Neuronal stem cell (in vitro differentiated cells): ENCODE measurements around the gene CPM.

ENCODE experiments used
- DNase-seq: peaks from one replicate; pipeline ENCODE4 v3.0.0-alpha.2; 2013; ENCODE audit warnings: low spot score
- H2AFZ ChIP-seq: one replicate; pipeline ENCODE4 v1.6.1; 2013; ENCODE audit warnings: mild to moderate bottlenecking, low read length, inconsistent platforms
- H2AK5ac ChIP-seq: 2 replicates; pipeline ENCODE4 v1.6.1; 2013; ENCODE audit warnings: low read depth, mild to moderate bottlenecking, inconsistent platforms, low read length, moderate library complexity, mixed read lengths
- H2BK120ac ChIP-seq: 2 replicates; pipeline ENCODE4 v1.6.1; 2013; ENCODE audit warnings: low read depth, mild to moderate bottlenecking, inconsistent platforms, low read length, moderate library complexity, mixed read lengths
- H2BK12ac ChIP-seq: one replicate; pipeline ENCODE4 v1.6.1; 2013; ENCODE audit warnings: low read length, inconsistent platforms
- H2BK15ac ChIP-seq: 2 replicates; pipeline ENCODE4 v1.6.1; 2013; ENCODE audit warnings: mild to moderate bottlenecking, low read length, inconsistent platforms, mixed read lengths
- H2BK5ac ChIP-seq: one replicate; pipeline ENCODE4 v1.6.1; 2013; ENCODE audit warnings: inconsistent platforms, mild to moderate bottlenecking, low read length, moderate library complexity
- H3K14ac ChIP-seq: one replicate; pipeline ENCODE4 v1.6.1; 2013; ENCODE audit warnings: low read length, inconsistent platforms
- H3K18ac ChIP-seq: 2 replicates; pipeline ENCODE4 v1.6.1; 2013; ENCODE audit warnings: low read length, inconsistent platforms
- H3K23ac ChIP-seq: 2 replicates; pipeline ENCODE4 v1.6.1; 2013; ENCODE audit warnings: low read depth, mild to moderate bottlenecking, mixed read lengths, low read length, inconsistent platforms; ENCODE audit not compliant: poor library complexity
- H3K27ac ChIP-seq: replicated peaks from 3 replicates; pipeline ENCODE4 v1.5.1; 2013; ENCODE audit warnings: low read length, inconsistent platforms
- H3K27me3 ChIP-seq, 3 experiments: 2 replicates each; pipeline ENCODE4 v1.6.1; 2013; ENCODE audit warnings: low read length in 3 of 3, mild to moderate bottlenecking in 2 of 3, inconsistent platforms in 1 of 3, low read depth in 1 of 3, mixed read lengths in 1 of 3, moderate library complexity in 1 of 3; ENCODE audit not compliant: control insufficient read depth in 3 of 3, insufficient read depth in 3 of 3
- H3K36me3 ChIP-seq, 2 donors: replicated peaks in 1 of 2; 2 replicates each; pipeline ENCODE4 v1.6.1; 2013; ENCODE audit warnings: low read length in 2 of 2; ENCODE audit not compliant: control insufficient read depth in 2 of 2, insufficient read depth in 2 of 2
- H3K4ac ChIP-seq: 2 replicates; pipeline ENCODE4 v1.6.1; 2013; ENCODE audit warnings: inconsistent platforms, mild to moderate bottlenecking, low read length, moderate library complexity
- H3K4me1 ChIP-seq, 2 donors: 1 replicate in 1 of 2; 2 replicates in 1 of 2; pipeline ENCODE4 v1.6.1; 2013; ENCODE audit warnings: low read length in 2 of 2, low read depth in 1 of 2; ENCODE audit not compliant: control insufficient read depth in 2 of 2, insufficient read depth in 1 of 2
- H3K4me2 ChIP-seq: one replicate; pipeline ENCODE4 v1.6.1; 2013; ENCODE audit warnings: mild to moderate bottlenecking, low read length, inconsistent platforms; ENCODE audit not compliant: insufficient read depth, poor library complexity, severe bottlenecking
- H3K4me3 ChIP-seq, 2 donors: 2 replicates each; pipeline ENCODE4 v1.5.1; 2013; ENCODE audit warnings: low read length in 2 of 2, mild to moderate bottlenecking in 2 of 2, inconsistent platforms in 1 of 2, moderate library complexity in 1 of 2
- H3K79me1 ChIP-seq: one replicate; pipeline ENCODE4 v1.6.1; 2013; ENCODE audit warnings: low read depth, mild to moderate bottlenecking, inconsistent platforms, low read length, moderate library complexity
- H3K9ac ChIP-seq: one replicate; pipeline ENCODE4 v1.6.1; 2013; ENCODE audit warnings: mild to moderate bottlenecking, low read depth, low read length, inconsistent platforms; ENCODE audit not compliant: poor library complexity
- H3K9me3 ChIP-seq, 2 donors: replicated peaks in 1 of 2; 2 replicates each; pipeline versions ENCODE3 to v1.6.1; 2013; ENCODE audit warnings: low read length in 2 of 2, mild to moderate bottlenecking in 2 of 2, inconsistent platforms in 1 of 2, low read depth in 1 of 2, mixed read lengths in 1 of 2, moderate library complexity in 1 of 2; ENCODE audit not compliant: control insufficient read depth in 2 of 2, insufficient read depth in 1 of 2
- H4K8ac ChIP-seq: one replicate; pipeline ENCODE4 v1.6.1; 2013; ENCODE audit warnings: low read depth, mild to moderate bottlenecking, inconsistent platforms, low read length, moderate library complexity
- H4K91ac ChIP-seq: one replicate; pipeline ENCODE4 v1.6.1; 2013; ENCODE audit warnings: low read length, low read depth, mild to moderate bottlenecking, inconsistent platforms; ENCODE audit not compliant: poor library complexity
- WGBS, 2 donors: extraction: QIAGEN DNeasy Blood & Tissue Kit; methylation state at CpG; one replicate each; pipeline ENCODE4 v1.1.7; 2013; ENCODE audit warnings: missing lambda C conversion rate in 2 of 2, mixed read lengths in 1 of 2; ENCODE audit not compliant: insufficient read length in 2 of 2, insufficient replicate concordance in 1 of 2; ENCODE audit errors: extremely low coverage in 2 of 2; 5-methylcytosine and 5-hydroxymethylcytosine counted together

The CPM gene

GRCh38 chr12:68827895-68828671 is 104.9 kb downstream of the CPM start:
- no CpG with 5 or more reads among the region's 5 CpGs for WGBS, 2 donors
- Histone ChIP-seq H3K27me3 (no peaks in the 10 kb centered on the region), H3K9ac (no peak overlapping the region), H2AK5ac (no peak overlapping the region), H3K4me3 (no peak overlapping the region), H3K23ac (no peak overlapping the region), H2BK15ac (no peak overlapping the region), H4K91ac (no peak overlapping the region), H3K4me1 (no peaks in the 10 kb centered on the region), H3K14ac (no peak overlapping the region), H3K36me3 (peaks cover 20 to 96% of the 10 kb centered on the region in 2 donors), H3K79me1 (no peaks in the 10 kb centered on the region), H3K27ac (no peak overlapping the region), H2BK120ac (no peak overlapping the region), H3K4me2 (no peak overlapping the region), H3K18ac (no peak overlapping the region), H2BK5ac (no peak overlapping the region), H3K9me3 (no peaks in the 10 kb centered on the region), H2AFZ (no peak overlapping the region), H4K8ac (no peak overlapping the region), H3K4ac (no peak overlapping the region), H2BK12ac (no peak overlapping the region)
- DNase-seq, result no peak

GRCh38 chr12:68825569-68826217 is 107.3 kb downstream of the CPM start:
- H3K27me3 ChIP-seq, result no peaks in the 10 kb centered on the region
- peaks cover 4% of the 10 kb centered on the region for H3K79me1 ChIP-seq
- H2BK120ac ChIP-seq, result no peak overlapping the region
- no peak overlapping the region for H3K18ac ChIP-seq
- peaks cover 23 to 100% of the 10 kb centered on the region in 2 donors for H3K36me3 ChIP-seq
- H2AFZ ChIP-seq, result no peak overlapping the region
- WGBS, 2 donors, result no CpG with 5 or more reads among the region's 11 CpGs
- H3K4ac ChIP-seq, result no peak overlapping the region
- H3K14ac ChIP-seq, result no peak overlapping the region
- H3K27ac ChIP-seq, result no peak overlapping the region
- no peak overlapping the region for H2AK5ac ChIP-seq
- no peak overlapping the region for H3K4me2 ChIP-seq
- H3K4me1 ChIP-seq, result no peaks in the 10 kb centered on the region
- H3K23ac ChIP-seq, result no peak overlapping the region
- H3K4me3 ChIP-seq, result no peak overlapping the region
- no peak overlapping the region for H2BK12ac ChIP-seq
- H4K8ac ChIP-seq, result no peak overlapping the region
- H3K9ac ChIP-seq, result no peak overlapping the region
- no peak overlapping the region for H2BK15ac ChIP-seq
- no peaks in the 10 kb centered on the region for H3K9me3 ChIP-seq
- no peak for DNase-seq
- H4K91ac ChIP-seq, result no peak overlapping the region
- no peak overlapping the region for H2BK5ac ChIP-seq

GRCh38 chr12:68824597-68825250 is 108.2 kb downstream of the CPM start:
- H2AFZ ChIP-seq, result no peak overlapping the region
- no peaks in the 10 kb centered on the region for H3K27me3 ChIP-seq
- no CpG with 5 or more reads among the region's 16 CpGs for WGBS, 2 donors

GRCh38 chr12:68824131-68824530 is 108.8 kb downstream of the CPM start:
- DNase-seq, result no peak
- H3K27ac ChIP-seq, result no peak overlapping the region
- H2BK15ac ChIP-seq, result no peak overlapping the region
- H3K4me2 ChIP-seq, result no peak overlapping the region
- no peak overlapping the region for H4K91ac ChIP-seq
- no peak overlapping the region for H3K23ac ChIP-seq
- H3K36me3 ChIP-seq, result peaks cover 23 to 100% of the 10 kb centered on the region in 2 donors
- no peaks in the 10 kb centered on the region for H3K9me3 ChIP-seq
- no peak overlapping the region for H3K18ac ChIP-seq
- H2AK5ac ChIP-seq, result no peak overlapping the region
- no peak overlapping the region for H2BK5ac ChIP-seq
- no peak overlapping the region for H3K14ac ChIP-seq
- H3K4me1 ChIP-seq, result no peaks in the 10 kb centered on the region
- no peaks in the 10 kb centered on the region for H3K27me3 ChIP-seq
- WGBS, 2 donors, result no CpG with 5 or more reads among the region's 5 CpGs
- H3K4me3 ChIP-seq, result no peak overlapping the region
- H3K79me1 ChIP-seq, result peaks cover 4% of the 10 kb centered on the region
- H3K4ac ChIP-seq, result no peak overlapping the region
- H2BK120ac ChIP-seq, result no peak overlapping the region
- H2BK12ac ChIP-seq, result no peak overlapping the region
- no peak overlapping the region for H3K9ac ChIP-seq
- H2AFZ ChIP-seq, result no peak overlapping the region
- no peak overlapping the region for H4K8ac ChIP-seq

More at GRCh38 chr12:68824597-68825250, 108.2 kb downstream of the CPM start:
- Histone ChIP-seq H3K4me2 (no peak overlapping the region), H2BK12ac (no peak overlapping the region), H3K36me3 (peaks cover 23 to 100% of the 10 kb centered on the region in 2 donors), H2BK120ac (no peak overlapping the region), H3K14ac (no peak overlapping the region), H3K79me1 (peaks cover 4% of the 10 kb centered on the region), H2BK15ac (no peak overlapping the region), H3K9ac (no peak overlapping the region), H2BK5ac (no peak overlapping the region), H2AK5ac (no peak overlapping the region), H3K4me1 (no peaks in the 10 kb centered on the region), H3K23ac (no peak overlapping the region), H4K8ac (no peak overlapping the region), H3K9me3 (no peaks in the 10 kb centered on the region), H3K4ac (no peak overlapping the region), H4K91ac (no peak overlapping the region), H3K4me3 (no peak overlapping the region), H3K18ac (no peak overlapping the region), H3K27ac (no peak overlapping the region)
- DNase-seq, result no peak
